ENCODE results near the gene FRY. TPM values are rescaled to one million over a fixed set of nuclear protein-coding genes. Genes with fewer than 3 reads are reported as not detected.
A peak's percentile ranks its signal among the peaks of the same experiment; 100 is the strongest.

FRY gene
- total RNA-seq, 1 donor from 2014 or later: 83.6 TPM

DNA sequence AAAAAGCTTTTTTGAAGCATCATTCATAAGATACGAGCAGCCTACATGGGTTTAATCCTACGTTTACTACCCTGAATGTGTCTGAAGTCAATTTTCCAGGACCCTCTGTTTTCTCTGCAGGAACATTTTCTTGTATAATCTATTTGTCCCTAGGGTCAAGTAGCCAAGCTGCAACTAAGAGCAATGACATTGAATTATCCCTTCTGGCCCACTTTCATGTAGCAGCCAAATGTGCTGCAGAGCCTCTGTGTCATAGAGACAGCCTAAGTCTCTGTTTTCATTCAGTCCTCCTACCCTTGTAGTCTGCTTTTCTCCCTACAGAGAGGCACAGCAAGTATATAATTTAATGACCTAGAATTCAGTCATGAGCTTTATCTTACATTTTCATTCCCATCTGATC lies 201.5 kb downstream of the FRY start:
- Mint-ChIP-seq H3K36me3 (ENCODE audit: unreplicated experiment) (peaks cover 12% of the 10 kb centered on the region), H3K27me3 (ENCODE audit: unreplicated experiment) (peaks cover 3% of the 10 kb centered on the region), H3K4me3 (ENCODE audit: unreplicated experiment) (no peak overlapping the region), H3K9me3 (ENCODE audit: unreplicated experiment) (peaks cover 3% of the 10 kb centered on the region), H3K27ac (ENCODE audit: unreplicated experiment) (peak overlapping the region; percentile 0), H3K4me1 (ENCODE audit: low read depth, unreplicated experiment) (peaks cover 39% of the 10 kb centered on the region)
- TF ChIP-seq, protein P1, sequence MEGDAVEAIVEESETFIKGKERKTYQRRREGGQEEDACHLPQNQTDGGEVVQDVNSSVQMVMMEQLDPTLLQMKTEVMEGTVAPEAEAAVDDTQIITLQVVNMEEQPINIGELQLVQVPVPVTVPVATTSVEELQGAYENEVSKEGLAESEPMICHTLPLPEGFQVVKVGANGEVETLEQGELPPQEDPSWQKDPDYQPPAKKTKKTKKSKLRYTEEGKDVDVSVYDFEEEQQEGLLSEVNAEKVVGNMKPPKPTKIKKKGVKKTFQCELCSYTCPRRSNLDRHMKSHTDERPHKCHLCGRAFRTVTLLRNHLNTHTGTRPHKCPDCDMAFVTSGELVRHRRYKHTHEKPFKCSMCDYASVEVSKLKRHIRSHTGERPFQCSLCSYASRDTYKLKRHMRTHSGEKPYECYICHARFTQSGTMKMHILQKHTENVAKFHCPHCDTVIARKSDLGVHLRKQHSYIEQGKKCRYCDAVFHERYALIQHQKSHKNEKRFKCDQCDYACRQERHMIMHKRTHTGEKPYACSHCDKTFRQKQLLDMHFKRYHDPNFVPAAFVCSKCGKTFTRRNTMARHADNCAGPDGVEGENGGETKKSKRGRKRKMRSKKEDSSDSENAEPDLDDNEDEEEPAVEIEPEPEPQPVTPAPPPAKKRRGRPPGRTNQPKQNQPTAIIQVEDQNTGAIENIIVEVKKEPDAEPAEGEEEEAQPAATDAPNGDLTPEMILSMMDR (IDR thresholded peaks at IDR 0.05; ENCODE audit: partially characterized antibody, unreplicated experiment): no peak
- DNase-seq: no peak

DNA sequence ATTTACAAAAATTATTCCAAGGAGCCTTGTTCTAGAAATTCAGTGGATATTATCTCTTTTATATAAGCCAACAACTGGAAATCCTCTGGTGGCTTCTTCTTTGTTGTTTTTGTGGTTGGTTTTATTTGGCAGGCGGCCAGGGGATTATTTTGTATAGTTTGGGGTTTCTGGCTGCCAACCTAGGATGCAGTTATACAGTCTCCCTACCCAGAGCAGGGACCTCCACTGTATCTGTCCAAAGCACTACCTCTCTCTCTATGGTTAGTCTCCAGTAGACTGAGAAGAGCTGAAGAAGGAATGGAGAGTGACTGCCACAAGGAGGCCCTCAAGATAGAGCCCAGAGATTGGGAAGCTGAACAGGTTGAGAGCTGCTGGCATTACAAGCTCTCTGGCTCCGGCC lies 203.3 kb downstream of the FRY start:
- peaks cover 3% of the 10 kb centered on the region for H3K9me3 Mint-ChIP-seq (ENCODE audit: unreplicated experiment)
- H3K27ac Mint-ChIP-seq (ENCODE audit: unreplicated experiment): no peak overlapping the region
- H3K27me3 Mint-ChIP-seq (ENCODE audit: unreplicated experiment): peaks cover 3% of the 10 kb centered on the region
- DNase-seq: no peak
- H3K4me3 Mint-ChIP-seq (ENCODE audit: unreplicated experiment): no peak overlapping the region
- TF ChIP-seq, protein P1 (IDR thresholded peaks at IDR 0.05; ENCODE audit: partially characterized antibody, unreplicated experiment): no peak
- H3K36me3 Mint-ChIP-seq (ENCODE audit: unreplicated experiment): peaks cover 12% of the 10 kb centered on the region
- peaks cover 25% of the 10 kb centered on the region for H3K4me1 Mint-ChIP-seq (ENCODE audit: low read depth, unreplicated experiment)

DNA sequence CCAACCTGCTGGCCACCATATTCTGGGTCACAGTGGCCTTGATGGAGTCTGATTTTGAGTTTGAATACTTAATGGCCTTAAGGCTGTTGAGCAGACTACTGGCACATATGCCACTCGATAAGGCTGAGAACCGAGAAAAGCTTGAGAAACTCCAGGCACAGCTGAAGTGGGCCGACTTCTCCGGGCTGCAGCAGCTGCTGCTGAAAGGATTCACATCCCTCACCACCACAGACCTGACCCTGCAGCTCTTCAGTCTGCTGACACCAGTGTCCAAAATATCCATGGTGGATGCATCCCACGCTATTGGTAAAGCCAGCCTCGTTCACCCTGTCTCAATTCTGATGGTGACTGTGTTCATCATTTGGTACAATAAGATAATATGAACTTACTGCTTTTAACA lies 206.1 kb downstream of the FRY start:
- Mint-ChIP-seq H3K4me3 (ENCODE audit: unreplicated experiment) (no peak overlapping the region), H3K4me1 (ENCODE audit: low read depth, unreplicated experiment) (peaks cover 10% of the 10 kb centered on the region), H3K27me3 (ENCODE audit: unreplicated experiment) (peaks cover 1% of the 10 kb centered on the region), H3K9me3 (ENCODE audit: unreplicated experiment) (no peaks in the 10 kb centered on the region), H3K36me3 (ENCODE audit: unreplicated experiment) (peaks cover 12% of the 10 kb centered on the region), H3K27ac (ENCODE audit: unreplicated experiment) (no peak overlapping the region)
- TF ChIP-seq, protein P1 (IDR thresholded peaks at IDR 0.05; ENCODE audit: partially characterized antibody, unreplicated experiment): no peak
- no peak for DNase-seq

DNA sequence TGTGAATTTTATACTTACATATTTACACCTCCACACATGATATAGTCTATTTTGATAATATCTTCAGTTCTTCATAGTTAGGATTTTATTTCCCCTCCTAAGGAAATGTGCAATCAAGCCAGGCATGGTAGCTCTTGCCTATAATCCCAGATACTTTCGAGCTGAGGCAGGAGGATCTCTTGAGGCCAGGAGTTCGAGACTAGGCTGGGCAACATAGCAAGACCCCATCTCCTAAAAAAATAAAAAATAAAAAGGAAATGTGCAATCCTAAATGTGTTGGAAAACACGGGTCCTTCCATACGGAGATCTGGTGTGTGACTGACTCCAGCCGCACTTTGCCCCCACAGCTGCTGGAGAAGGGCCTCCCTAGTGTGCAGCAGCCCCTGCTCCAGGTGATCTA lies 212.1 kb downstream of the FRY start:
- H3K9me3 Mint-ChIP-seq (ENCODE audit: unreplicated experiment): peaks cover 1% of the 10 kb centered on the region
- no peak overlapping the region for H3K4me3 Mint-ChIP-seq (ENCODE audit: unreplicated experiment)
- DNase-seq: no peak
- H3K27me3 Mint-ChIP-seq (ENCODE audit: unreplicated experiment): no peaks in the 10 kb centered on the region
- H3K4me1 Mint-ChIP-seq (ENCODE audit: low read depth, unreplicated experiment): no peaks in the 10 kb centered on the region
- H3K36me3 Mint-ChIP-seq (ENCODE audit: unreplicated experiment): no peaks in the 10 kb centered on the region
- no peak overlapping the region for H3K27ac Mint-ChIP-seq (ENCODE audit: unreplicated experiment)
- TF ChIP-seq, protein P1 (IDR thresholded peaks at IDR 0.05; ENCODE audit: partially characterized antibody, unreplicated experiment): no peak

DNA sequence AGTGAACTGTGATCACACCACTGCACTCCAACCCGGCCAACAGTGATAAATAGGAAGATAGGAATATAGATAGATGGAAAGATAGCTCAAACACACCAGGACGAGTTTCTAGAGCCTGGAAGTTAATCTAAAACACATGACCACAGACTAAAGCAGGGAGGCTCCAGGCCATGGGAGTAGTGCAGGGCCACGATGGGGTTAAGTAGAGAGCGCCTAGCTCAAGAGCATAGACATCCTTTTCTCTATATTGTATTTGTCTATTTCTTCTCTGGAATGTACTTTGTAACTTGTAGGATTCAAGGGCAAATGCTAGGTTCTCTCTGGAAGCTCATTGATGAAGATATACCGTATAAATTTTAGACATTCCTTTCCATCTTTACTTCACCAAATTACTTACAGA lies 214.0 kb downstream of the FRY start:
- Mint-ChIP-seq H3K27ac (ENCODE audit: unreplicated experiment) (no peak overlapping the region), H3K4me3 (ENCODE audit: unreplicated experiment) (no peak overlapping the region), H3K27me3 (ENCODE audit: unreplicated experiment) (no peaks in the 10 kb centered on the region), H3K9me3 (ENCODE audit: unreplicated experiment) (peaks cover 1% of the 10 kb centered on the region), H3K36me3 (ENCODE audit: unreplicated experiment) (no peaks in the 10 kb centered on the region), H3K4me1 (ENCODE audit: low read depth, unreplicated experiment) (no peaks in the 10 kb centered on the region)
- no peak for DNase-seq
- TF ChIP-seq, protein P1 (IDR thresholded peaks at IDR 0.05; ENCODE audit: partially characterized antibody, unreplicated experiment): no peak
